NCI-H1092 treated with DMSO at 0.1 percent for 48 hours (cell line): ENCODE data around the gene MAS1L.

Experiments used
- DNase-seq: peaks from one replicate; lab custom pipeline; 2025; lab: John Stamatoyannopoulos, UW

The MAS1L gene

DNA sequence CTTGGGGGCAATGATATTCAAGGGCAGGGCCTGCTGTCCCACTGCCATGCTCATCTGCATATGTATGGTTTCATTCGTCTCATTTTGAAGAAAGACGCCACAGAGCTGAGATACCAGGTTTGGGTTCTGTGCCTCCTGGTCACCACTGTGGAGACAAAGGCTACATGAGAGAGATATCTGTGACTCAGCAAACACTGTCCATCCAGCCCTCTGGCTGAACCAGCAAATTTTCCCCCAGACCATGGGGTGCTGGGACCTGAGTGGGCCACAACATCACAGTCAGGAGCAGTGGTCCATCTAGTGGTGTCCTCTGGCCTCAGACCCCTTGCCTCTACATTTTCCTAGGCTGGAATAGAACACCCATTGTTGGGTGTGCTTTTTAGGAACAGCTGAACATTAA is at the start of gene MAS1L:
TSS of gene MAS1L (minus strand) at position 297 of the 400 bp plus-strand sequence. CDS start at position 243, 54 bp downstream.
- DNase-seq: no peak

DNA sequence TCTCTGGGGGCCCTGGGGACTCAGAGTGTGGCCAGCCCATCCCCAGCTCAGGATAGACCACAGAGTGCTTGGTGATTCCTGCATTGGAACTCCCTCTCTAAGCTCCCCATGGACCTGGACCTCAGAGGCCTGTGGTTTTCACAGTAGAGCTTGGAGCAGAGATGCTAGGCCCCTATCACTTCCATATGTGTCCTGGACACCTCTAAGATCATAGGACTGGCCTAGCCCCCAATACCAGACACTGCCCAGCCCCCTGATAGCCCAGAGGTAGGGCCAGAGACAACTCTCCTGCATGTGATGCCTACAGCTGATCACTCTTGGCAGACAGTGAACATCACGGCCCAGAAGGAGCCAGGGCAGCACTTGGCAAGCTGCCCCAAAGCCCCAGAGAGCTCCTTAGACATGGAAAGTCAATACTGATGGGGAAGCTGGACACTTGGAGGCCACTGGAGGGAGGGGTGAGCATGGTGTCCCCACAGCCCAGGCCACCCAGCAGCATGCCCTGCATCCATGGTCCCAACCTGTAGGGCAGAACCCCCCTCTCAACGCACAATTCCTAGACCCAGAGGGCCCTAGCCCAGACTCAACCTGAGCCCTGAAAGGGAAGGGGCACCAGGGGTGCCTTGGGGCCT is 44.7 kb upstream of the MAS1L start:
- no peak for DNase-seq

DNA sequence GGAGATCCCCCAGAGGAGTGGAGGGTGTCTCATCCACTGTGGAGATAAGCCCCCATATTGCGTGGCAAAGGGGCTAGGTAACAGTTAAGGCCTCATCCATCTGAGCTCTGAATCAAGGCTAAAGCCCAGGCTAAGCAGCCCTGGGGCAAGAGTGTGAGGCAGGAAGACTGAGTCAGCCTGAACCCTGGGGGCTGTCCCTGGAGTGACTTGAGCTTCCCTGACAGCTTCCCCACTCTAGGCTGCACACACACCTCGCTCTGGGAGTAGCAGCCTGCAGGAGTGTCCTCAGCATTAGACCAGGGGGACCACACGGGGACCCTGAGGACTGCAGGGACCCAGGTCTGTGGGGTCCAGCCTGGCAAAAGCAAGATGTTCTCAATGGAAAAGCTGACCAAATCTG is 43.9 kb upstream of the MAS1L start:
- DNase-seq: no peak

GRCh38 chr6:29530671-29531310 is 43.0 kb upstream of the MAS1L start:
- DNase-seq: no peak

DNA sequence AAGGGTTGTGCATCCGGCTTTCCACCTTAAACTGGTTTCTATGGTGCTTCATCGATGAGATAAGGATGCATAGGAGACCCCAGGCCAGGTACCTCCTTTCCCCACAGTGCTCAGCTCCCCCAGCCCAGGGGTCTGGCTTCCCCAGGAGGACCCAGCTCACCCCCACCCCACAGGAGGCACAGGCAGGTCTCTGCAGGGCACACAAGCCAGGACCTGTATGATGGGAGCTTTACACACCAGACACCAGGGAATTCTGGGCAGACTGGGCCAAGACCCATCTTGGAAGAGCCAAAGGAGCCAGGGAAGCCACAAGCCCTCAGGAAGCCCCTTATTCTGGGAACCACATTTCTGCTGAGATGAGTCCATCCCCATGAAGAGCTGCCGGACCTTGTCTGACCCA is 42.2 kb upstream of the MAS1L start:
- DNase-seq: no peak

DNA sequence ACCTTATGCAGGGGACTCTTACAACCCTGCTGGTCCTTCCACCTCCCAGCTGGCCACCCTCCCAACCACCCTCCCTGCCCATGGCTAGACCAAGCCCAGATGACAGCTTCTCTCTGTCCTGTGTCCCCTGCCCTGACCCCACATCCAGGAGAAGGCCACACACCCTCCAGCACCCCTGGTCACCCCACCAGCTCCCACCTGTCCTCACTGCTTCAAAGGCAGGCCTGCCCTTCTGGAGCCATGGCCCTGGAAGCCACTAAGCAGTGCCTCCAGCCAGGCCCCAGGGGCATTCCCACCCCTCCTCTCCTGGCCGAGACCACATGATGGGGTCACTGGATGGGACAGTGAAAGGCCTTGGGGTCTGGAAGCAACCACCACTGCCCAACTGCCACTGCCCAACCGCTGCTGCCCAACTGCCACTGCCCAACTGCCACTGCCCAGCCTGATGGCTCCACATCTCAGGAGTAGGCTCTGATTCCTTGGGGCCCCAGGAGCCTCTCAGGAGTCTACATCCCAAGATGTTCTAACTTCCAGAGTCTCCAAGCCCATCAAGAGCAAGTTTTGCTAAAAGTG is 41.3 kb upstream of the MAS1L start:
- no peak for DNase-seq

- DNase-seq: no peak
Measured at GRCh38 chr6:29528300-29528931, 40.7 kb upstream of the MAS1L start.

- no peak for DNase-seq
Measured at GRCh38 chr6:29527564-29527963, 39.8 kb upstream of the MAS1L start.

- no peak for DNase-seq
Measured at GRCh38 chr6:29527126-29527525, 39.4 kb upstream of the MAS1L start.

DNA sequence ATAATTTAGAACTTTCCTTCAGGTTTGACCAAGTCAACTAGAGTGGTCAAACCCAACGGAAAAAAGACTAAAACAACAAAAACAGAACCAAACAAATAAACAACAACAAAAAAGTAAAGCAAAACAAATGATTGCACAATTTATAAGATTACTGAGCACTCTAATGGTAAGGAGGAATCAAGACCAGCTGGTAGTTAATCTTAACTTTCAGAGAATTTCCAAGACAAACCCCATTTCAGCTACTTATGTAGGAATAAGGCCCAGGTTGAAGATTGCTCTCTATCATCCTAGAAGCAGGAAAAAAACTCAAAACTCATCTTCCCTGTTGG is 37.5 kb upstream of the MAS1L start:
- no peak for DNase-seq

DNA sequence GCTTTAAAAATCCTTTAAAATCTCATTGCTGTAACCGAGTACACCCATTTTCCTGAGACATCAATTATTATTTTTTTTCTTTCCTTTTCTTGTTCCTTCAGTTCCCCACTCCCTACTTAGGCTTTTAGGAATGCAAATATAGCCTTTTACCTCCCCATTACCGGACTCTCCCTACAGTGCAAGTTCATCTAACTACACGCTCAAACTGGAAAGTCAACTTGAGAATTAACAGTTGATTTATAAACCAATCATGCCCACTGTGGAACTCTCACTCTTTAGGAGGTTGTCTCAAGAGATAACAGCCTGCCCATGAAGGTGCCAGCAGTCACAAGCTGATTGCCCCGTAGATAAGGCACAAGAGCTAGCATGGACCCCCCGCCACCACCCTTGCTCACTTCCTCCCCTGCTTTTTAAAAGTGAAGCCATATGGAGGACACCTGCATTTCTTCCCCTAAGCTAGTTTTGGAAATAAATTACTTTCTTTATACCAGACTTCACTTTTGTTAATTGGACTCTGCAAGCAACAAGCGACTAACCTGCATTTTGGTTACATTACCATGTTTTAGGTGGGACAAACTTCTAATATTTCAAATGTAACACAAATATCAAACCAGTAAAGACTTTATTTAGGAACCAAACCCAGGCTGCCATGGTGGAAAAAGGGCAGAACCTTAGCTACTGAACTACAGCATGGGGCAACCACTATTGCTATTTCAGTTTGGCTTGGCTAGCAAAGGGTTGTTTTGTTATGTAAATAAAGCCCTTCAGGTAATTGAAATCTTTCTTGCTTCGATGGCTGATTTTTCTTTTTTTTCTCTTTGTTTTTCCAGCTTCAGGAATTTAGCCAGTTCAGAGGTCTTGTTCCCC is 36.9 kb upstream of the MAS1L start:
- no peak for DNase-seq

DNA sequence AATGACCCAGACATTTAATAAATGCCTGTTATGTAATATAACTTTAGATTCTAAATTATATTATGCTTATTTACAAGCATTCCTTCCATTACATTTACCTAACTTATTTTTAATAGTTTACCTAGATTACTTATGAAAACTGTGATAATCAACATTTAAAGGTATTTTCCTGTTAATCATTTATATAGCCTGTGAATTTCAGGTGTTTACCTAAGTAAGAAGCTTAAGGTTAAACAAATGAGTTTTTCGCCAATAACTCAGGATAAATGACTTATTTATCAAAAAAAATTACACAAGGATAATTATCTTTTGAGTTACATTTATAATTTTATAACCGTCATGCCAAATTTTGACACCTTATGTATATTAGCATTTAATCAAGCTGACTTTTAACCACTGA is 36.3 kb upstream of the MAS1L start:
- no peak for DNase-seq

DNA sequence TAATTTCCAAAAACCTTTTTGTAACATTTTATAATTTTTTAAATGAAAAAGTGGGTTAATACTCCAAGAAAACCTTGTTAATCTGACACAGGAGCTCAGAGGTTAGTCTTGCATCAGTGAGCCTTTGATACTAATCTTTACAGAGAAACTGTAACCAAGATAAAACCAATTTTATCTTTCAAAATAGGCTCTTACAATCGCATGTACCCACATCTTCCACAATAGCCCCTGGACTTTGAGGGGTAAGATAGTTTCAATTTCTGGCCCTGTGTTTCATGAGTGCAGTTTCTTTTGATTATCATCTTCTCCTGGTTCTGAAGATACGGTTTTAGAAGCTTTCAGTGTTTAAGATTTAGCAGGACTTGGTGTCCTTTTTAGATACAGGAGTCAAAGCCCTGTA is 34.5 kb upstream of the MAS1L start:
- DNase-seq: no peak

DNA sequence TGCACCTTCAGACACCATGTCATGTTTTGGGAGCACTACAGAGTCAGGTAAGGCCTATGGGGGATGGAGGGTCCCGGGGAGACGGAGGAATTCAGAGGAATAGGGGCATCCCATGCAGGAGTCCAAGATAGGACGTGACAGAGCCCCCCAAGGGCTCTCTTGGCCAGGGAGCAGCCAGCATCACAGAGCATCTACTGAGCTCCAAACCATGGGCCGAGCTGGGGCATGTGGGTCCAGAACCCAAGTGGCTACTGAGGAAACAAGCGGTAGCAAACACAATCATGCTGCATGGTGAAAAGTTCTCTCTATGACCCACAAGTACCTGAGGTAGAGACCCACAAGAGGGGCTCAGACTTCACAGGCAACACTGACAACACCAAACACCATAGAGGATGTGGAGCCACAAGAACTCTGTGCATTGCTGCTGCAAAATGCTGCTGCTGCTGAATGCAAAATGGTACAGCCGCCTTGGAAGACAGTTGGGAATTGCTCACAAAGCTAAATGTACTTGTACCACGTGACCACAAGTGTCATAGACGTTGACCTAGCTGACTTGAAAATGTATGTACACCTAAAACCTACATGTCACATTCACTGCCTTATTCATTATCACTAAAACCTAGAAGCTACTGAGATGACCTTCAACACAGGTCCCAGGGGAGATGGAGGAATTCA is 33.4 kb upstream of the MAS1L start:
- no peak for DNase-seq

DNA sequence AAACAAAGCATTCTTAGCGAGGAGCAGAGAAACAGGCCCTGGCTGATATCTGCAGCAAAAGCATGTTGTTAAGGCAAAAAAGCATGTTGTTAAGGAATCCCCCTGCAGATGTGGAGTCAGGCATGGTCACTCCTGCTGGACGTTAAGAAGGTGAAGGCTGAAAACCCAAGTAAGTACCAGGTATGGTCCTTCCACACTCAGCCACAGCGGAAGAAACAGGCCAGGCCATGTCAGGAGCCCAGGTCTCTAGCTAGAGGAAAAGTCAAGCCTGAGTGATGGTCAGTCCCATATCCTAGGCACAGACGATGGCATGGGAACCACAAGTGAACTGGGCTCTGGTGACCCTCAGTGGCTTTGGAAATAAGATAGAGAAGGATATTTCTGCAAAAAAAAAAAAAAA is 32.5 kb upstream of the MAS1L start:
- no peak for DNase-seq

- no peak for DNase-seq
Measured at GRCh38 chr6:29519291-29520010, 31.7 kb upstream of the MAS1L start.

GRCh38 chr6:29517728-29518440 is 30.1 kb upstream of the MAS1L start:
- DNase-seq: no peak

- no peak for DNase-seq
Measured at GRCh38 chr6:29517245-29517644, 29.5 kb upstream of the MAS1L start.

DNA sequence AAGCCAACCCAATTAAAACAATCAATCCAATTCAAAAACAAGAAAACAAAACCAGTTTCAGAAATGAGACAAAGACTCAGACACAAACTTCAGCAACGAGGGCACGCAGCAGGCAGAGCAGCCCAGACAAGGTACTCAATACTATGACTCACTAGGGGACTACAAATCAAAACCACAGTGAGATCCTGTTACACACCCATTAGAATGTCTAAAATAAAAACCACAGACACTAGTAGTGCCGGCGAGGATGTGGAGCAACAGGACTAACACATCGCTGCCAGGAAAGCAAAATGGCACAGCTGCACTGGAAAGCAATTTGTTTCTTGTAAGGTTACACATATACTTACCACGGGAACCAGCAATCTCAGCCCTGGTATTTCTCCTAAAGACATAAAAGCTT is 28.4 kb upstream of the MAS1L start:
- no peak for DNase-seq

DNA sequence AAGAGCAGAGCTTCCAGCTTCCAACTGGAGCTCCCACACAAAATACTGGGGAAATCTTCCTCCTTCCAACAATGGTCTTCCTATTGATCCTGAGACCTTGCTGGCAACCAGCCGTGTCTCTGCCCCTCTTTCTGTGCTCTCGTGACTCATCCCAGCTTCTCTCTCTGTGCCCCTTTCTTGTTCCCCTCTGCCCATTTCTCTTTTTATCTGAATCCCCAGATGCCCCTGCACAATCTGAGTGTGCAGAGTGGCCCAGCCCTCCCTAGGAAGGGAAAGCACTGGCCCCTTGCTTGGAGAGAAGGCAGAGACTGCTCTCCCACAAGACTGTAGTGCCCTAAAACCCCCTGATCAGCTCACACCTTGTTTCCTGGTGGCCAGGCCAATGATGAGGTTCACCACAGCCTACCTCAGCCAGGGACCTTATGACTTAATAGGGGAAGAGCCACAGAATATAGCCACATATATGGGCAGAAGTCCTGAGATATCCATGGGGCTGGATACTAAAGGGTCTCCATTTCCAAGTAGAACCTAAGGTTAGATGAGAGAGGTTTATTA is 23.1 kb upstream of the MAS1L start:
- no peak for DNase-seq
